ENCODE measurements around the gene FAM32A.

Gene FAM32A

GRCh38 chr19:16213076-16213475 is 27.9 kb downstream of the FAM32A start:
- TF ChIP-seq CTCF (IDR thresholded peaks at IDR 0.05; ENCODE audit: insufficient read depth, missing control alignments): no peak
- DNase-seq (ENCODE audit: insufficient read length, low spot score) (no peak), FAIRE-seq (no peak)

GRCh38 chr19:16216744-16217670 is 31.8 kb downstream of the FAM32A start:
- TF ChIP-seq CTCF (IDR thresholded peaks at IDR 0.05; ENCODE audit: insufficient read depth, missing control alignments): no peak

GRCh38 chr19:16217716-16218451 is 32.7 kb downstream of the FAM32A start:
- no peak for TF ChIP-seq CTCF (IDR thresholded peaks at IDR 0.05; ENCODE audit: insufficient read depth, missing control alignments)
- FAIRE-seq (no peak), DNase-seq (ENCODE audit: insufficient read length, low spot score) (no peak)

More at GRCh38 chr19:16216744-16217670, 31.8 kb downstream of the FAM32A start:
- no peak for DNase-seq (ENCODE audit: insufficient read length, low spot score)
- no peak for FAIRE-seq

- TF ChIP-seq CTCF (IDR thresholded peaks at IDR 0.05; ENCODE audit: insufficient read depth, missing control alignments): no peak
- DNase-seq (ENCODE audit: insufficient read length, low spot score): no peak
- FAIRE-seq: no peak
Observed at GRCh38 chr19:16218851-16219250, 33.6 kb downstream of the FAM32A start.

GRCh38 chr19:16222806-16223205 is 37.6 kb downstream of the FAM32A start:
- FAIRE-seq (no peak), DNase-seq (ENCODE audit: insufficient read length, low spot score) (no peak)
- TF ChIP-seq CTCF (IDR thresholded peaks at IDR 0.05; ENCODE audit: insufficient read depth, missing control alignments): no peak

- no peak for FAIRE-seq
Observed at GRCh38 chr19:16223746-16224145, 38.5 kb downstream of the FAM32A start.

More at GRCh38 chr19:16223746-16224145, 38.5 kb downstream of the FAM32A start:
- no peak for DNase-seq (ENCODE audit: insufficient read length, low spot score)
- TF ChIP-seq CTCF (IDR thresholded peaks at IDR 0.05; ENCODE audit: insufficient read depth, missing control alignments): no peak

Measured in D721Med (cell line).